HG02852 (cell line): ENCODE results near the gene PLAAT1.
A peak's percentile ranks its signal among the peaks of the same experiment; 100 is the strongest.

ENCODE experiments used
- ATAC-seq: cut with Tn5 transposase; IDR thresholded peaks from one replicate; pipeline ENCODE4 v1.9.1; 2021; ENCODE audit warnings: mild to moderate bottlenecking, moderate library complexity; ENCODE audit not compliant: unreplicated experiment

PLAAT1 gene

DNA sequence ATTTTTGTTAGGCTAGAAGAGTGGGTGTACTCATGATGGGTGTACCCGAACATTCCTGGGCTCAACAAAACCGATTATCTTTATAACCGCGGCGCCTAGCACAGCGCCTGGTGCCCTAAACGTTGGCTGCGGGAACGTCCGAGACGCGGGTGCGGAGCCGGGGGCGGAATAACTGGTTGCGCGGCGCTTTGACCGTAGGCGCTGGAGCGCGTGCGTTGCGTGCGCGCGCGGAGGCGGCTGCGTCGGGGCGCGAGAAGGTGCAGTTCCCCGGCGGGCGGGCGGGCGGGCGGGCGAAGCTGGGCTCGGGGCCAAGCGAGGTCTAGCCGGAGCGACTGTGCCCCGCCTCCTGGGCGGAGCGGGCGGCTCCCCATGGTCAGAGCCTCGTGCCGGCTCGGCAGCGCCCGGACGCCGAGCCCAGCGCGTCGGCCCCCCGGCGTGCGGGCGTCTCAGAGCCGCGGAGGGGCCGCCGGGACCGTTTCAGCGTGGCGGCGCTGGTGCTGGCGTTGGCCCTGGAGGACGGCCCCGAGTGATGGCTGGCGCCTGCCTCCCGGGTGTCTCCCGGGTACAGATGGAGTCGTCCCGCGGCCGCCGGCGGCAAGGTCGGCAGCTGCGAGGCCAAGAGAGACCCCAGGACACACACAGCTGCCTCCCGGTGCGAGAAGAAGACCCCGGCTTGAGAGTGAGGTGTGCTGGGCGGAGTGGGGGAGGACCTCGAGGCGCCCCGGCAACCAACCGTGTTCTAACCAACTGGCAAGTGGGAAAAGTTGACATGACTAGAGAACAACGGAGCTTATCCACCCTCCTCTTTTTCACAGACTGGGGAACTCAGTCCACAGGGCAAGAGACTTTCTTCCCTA, at the start of gene PLAAT1:
Gene PLAAT1, plus strand, starts transcription at position 373 of the 857 bp plus-strand sequence. CDS start 14,429 bp downstream, outside the sequence.
- peak; percentile 61 for ATAC-seq

DNA sequence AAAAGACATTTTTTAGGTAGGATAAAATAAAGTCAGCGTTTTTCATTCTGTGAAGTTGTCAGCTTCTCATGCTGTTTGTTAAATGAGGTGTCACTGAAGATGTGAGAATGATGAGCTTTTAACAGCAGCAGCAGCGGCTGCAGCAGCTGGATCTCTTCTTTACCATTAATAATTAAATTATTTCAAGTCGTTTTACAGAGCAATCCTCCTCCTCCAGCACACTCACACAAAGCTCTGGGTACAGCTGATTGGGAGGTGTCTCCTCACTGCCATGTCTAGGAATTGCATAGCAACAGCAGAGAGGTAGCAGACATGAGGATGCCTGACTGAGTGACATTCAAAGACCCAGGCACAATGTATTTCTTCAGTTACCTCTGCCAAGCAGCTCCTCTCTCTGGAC, 46.7 kb upstream of the PLAAT1 start:
- no peak for ATAC-seq

DNA sequence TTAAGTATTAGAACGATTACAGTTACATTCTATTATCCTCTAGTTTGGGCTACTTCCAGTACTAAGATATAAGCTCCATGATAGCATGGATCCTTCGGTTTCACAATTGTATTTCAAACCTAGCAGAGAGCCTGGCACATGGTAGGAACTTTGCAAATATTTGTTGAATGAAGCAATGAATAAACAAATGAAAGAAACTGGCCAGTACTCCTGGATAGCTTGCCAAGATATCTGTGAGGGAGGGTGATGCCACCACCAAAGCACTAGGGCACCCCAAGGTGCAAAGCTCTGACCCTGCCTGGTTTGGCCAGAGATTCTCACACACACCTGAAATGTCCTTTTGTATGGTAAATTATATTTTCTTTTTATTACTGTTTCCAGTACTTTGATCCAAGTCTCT, 44.3 kb upstream of the PLAAT1 start:
- ATAC-seq, result no peak

DNA sequence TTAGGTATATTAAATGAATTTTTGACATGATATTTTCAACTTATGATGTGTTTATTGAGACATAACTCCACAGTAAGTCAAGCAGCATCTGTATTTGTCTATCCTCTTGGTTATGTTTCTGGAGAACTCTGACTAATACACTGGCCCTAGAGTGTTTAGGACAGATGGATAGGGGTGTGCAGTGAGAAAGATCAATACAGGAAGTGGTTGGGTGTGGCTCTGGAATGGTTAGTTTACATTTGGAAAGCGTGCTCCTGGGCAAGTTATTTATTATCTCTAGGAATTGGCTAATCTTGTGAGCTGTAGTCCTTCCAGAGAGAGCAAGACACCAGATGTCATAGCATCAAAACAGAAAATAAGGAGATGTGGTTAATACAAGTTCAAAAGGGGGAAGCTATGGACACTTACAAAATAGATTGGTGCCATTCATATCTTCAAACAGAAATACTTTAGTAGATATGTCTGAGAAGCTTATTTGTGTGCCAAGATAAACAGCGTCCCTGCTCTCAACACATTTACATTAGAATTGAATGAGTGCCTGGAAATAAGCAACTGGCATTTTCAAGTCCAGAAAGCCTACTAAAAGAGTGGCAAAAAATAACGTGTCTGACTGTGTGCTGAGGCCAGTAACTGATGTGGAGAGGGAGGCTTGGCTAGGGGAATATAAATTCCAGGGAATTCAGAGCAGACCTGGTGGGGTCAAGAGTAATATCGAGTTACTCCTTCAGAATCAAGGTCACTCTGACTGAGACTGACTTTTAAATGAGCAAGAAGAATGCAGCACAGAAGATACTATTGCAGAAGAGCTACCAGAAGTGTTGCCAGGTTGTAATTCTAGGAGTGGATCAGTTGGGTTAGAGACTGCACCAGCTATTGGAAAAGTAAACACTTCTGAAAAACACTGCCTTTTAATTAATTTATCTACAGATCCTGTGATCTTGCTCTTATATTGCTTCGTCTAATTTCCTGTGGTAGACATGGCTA, 33.4 kb upstream of the PLAAT1 start:
- no peak for ATAC-seq

- ATAC-seq, result no peak
Measured at GRCh38 chr3:193210618-193211017, 30.4 kb upstream of the PLAAT1 start.

GRCh38 chr3:193211173-193211572, 29.8 kb upstream of the PLAAT1 start:
- ATAC-seq, result no peak

DNA sequence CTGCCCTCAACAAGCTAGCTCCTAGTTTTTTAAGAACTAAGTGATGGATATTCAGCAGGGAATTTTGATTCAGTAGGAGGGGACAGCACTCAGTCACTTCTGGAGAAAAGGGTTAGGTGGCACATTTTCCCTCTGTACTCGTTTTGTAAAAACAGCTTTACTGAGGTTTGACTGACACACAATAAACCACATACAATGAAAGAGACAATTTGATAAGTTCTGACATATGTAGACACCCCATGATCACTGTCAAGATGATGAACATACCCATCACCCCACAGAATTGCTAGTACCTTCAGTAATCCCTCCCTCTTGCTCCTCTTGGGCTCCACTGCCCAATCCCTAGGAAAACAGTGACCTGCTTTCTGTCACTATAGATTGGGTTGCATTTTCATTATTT, 29.0 kb upstream of the PLAAT1 start:
- no peak for ATAC-seq

GRCh38 chr3:193212844-193213243, 28.2 kb upstream of the PLAAT1 start:
- ATAC-seq, result no peak

GRCh38 chr3:193214445-193214844, 26.6 kb upstream of the PLAAT1 start:
- ATAC-seq, result no peak

DNA sequence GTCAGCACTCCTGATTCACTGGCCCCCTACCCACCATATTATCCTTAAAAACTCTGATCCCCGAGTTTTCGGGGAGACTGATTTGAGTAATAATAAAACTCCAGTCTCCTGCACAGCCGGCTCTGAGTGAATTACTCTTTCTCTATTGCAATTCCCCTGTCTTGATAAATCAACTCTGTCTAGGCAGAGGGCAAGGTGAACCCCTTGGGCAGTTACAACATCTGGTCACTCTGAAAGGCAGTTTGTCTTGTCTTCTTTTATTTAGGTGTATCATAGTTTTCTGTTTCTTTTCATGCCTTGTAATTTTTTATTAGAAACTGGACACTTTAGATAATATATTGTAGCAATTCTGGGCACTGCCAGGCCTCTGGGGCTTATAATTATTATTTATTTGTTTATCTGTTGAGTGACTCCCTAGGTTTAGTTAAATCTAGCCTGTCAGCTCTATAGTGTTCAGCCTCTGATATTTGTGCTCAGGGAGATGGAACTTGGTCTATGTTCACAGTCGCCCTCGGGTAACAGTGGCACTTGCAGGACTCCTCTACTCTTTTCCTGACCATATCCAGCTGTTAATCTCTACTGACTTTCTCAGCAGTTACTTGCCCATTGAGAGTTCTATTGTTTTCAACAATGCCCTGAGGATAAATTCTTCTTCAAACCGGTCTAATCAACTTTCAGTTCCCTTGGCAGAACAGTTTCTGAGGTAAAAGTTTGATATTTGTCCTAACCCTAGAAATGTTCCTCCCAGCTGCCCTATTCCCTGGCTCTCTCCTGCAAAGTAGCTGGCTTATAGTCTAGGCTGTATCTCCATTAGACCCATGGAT, 15.5 kb upstream of the PLAAT1 start:
- ATAC-seq, result no peak

DNA sequence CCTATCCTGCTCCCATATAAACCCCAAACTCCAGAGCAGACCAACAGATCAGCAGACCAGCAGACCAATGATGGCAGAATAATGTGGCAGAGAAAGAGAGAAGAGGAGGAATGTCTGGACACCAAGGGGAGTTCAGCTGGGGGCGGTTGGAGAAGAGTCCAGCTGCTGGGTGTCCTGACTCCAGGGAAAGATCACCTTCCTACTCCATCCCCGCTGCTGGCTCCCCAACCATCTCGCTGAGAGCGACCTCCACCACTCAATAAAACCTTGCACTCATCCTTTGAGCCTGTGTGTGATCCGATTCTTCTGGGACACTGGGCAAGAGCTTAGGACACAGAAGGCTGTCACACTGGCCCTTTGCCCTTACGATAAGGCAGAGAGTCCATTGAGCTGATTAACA, 12.8 kb upstream of the PLAAT1 start:
- ATAC-seq, result no peak

- no peak for ATAC-seq
Measured at GRCh38 chr3:193229851-193230420, 11.1 kb upstream of the PLAAT1 start.

- no peak for ATAC-seq
Measured at GRCh38 chr3:193230610-193231009, 10.4 kb upstream of the PLAAT1 start.

- ATAC-seq, result no peak
Measured at GRCh38 chr3:193231201-193231600, 9.8 kb upstream of the PLAAT1 start.

- no peak for ATAC-seq
Measured at GRCh38 chr3:193236599-193236998, 4.4 kb upstream of the PLAAT1 start.

GRCh38 chr3:193237030-193237429, 4.0 kb upstream of the PLAAT1 start:
- ATAC-seq, result no peak

DNA sequence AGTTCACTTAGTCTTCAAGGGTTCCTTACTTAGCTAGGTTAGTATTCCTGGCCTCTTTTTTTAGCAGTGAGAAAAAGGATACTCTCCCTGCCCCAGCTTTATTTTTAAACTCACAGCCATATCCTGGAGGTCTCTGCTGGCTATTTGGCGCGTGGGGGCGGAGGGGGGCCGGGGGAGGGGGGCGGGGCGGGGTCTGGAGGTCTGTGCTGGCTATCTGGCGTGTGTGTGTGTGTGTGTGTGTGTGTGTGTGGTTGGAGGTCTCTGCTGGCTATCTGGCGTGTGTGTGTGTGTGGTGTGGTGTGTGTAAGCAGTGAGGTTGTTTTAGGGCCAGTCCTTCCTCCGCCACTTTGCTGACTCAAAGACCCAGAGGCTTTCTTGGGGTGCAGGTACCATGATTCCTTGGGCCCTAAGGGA, 579 bp upstream of the PLAAT1 start:
- no peak for ATAC-seq

DNA sequence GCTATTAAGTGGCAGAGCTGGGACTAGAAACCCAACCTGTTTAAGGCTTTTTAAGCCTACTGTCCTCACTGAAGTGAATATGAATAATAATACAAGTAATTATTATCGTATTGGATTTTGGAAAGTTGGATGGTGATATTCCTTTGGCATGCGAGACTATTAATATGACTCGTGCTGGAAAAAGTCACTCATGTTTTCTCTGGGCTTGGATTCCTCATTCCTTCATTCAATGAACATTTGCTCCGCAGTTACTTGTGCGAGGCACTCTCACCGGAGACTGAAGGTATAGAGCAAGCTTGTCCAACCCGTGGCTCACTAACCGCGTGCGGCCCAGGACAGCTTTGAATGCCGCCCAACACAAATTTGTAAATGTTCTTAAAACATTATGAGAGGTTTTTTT, 694 bp downstream of the PLAAT1 start:
- no peak for ATAC-seq

- no peak for ATAC-seq
Measured at GRCh38 chr3:193243571-193243970, 2.5 kb downstream of the PLAAT1 start.

- no peak for ATAC-seq
Measured at GRCh38 chr3:193248848-193249468, 7.9 kb downstream of the PLAAT1 start.
